ENCODE measurements around the gene TJP2. TPM values are rescaled to one million over a fixed set of nuclear protein-coding genes. Genes with fewer than 3 reads are reported as not detected.

TJP2 gene
- total RNA-seq, 1 donor from 2014 or later: 254 TPM

DNA sequence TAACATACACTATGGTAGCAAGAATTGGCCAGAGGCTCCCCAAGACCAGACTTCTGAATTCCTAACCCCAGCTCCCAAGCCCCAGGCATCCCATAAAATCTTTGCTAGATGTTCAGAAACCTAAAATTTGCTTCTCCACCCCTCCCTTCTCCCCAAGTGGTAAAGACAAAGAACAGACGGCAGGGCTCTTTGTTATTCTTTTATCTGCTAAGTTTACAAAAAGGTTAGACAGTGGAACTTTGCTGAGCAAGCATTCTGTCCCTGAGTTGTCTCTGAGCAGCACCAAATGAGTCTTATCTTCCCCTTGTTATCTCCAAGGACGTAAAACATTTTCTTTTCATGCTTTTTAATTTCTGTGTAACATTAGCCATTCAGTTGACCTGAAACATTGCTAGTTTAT is 30.2 kb downstream of the TJP2 start:
- Mint-ChIP-seq H3K9me3 (ENCODE audit: low read depth) (no peaks in the 10 kb centered on the region), H3K27me3 (no peaks in the 10 kb centered on the region), H3K4me1 (ENCODE audit: low read depth) (peaks cover 45% of the 10 kb centered on the region), H3K4me3 (ENCODE audit: low read depth) (no peak overlapping the region), H3K36me3 (ENCODE audit: insufficient read depth) (peaks cover 5% of the 10 kb centered on the region), H3K27ac (peak overlapping the region; percentile 26)
- DNase-seq (ENCODE audit: low spot score, unreplicated experiment): no peak
- TF ChIP-seq, protein P1, sequence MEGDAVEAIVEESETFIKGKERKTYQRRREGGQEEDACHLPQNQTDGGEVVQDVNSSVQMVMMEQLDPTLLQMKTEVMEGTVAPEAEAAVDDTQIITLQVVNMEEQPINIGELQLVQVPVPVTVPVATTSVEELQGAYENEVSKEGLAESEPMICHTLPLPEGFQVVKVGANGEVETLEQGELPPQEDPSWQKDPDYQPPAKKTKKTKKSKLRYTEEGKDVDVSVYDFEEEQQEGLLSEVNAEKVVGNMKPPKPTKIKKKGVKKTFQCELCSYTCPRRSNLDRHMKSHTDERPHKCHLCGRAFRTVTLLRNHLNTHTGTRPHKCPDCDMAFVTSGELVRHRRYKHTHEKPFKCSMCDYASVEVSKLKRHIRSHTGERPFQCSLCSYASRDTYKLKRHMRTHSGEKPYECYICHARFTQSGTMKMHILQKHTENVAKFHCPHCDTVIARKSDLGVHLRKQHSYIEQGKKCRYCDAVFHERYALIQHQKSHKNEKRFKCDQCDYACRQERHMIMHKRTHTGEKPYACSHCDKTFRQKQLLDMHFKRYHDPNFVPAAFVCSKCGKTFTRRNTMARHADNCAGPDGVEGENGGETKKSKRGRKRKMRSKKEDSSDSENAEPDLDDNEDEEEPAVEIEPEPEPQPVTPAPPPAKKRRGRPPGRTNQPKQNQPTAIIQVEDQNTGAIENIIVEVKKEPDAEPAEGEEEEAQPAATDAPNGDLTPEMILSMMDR (IDR thresholded peaks at IDR 0.05; ENCODE audit: unreplicated experiment): no peak

DNA sequence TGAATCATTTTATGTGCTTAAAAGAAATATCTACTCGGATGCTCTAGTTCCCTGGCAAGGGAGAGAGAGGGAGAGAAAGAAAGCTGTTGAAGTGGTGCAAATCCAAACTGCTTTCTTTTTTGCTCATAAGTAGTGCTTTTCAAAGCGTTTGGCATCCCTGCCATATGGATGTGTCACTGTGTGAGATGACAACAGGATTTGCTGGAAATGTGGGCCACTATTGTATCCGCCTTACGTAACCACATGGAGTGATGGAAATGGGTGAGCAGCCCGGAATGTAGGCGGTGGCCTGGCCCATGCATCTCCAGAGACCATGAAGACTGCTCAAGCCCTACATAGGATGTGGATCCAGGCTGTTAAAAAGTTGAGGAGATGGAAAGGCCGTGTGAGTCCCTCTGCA is 30.8 kb downstream of the TJP2 start:
- no peak for DNase-seq (ENCODE audit: low spot score, unreplicated experiment)
- Mint-ChIP-seq H3K4me1 (ENCODE audit: low read depth) (peaks cover 42% of the 10 kb centered on the region), H3K27ac (no peak overlapping the region), H3K36me3 (ENCODE audit: insufficient read depth) (peaks cover 5% of the 10 kb centered on the region), H3K9me3 (ENCODE audit: low read depth) (no peaks in the 10 kb centered on the region), H3K4me3 (ENCODE audit: low read depth) (no peak overlapping the region), H3K27me3 (no peaks in the 10 kb centered on the region)
- TF ChIP-seq, protein P1 (IDR thresholded peaks at IDR 0.05; ENCODE audit: unreplicated experiment): no peak

DNA sequence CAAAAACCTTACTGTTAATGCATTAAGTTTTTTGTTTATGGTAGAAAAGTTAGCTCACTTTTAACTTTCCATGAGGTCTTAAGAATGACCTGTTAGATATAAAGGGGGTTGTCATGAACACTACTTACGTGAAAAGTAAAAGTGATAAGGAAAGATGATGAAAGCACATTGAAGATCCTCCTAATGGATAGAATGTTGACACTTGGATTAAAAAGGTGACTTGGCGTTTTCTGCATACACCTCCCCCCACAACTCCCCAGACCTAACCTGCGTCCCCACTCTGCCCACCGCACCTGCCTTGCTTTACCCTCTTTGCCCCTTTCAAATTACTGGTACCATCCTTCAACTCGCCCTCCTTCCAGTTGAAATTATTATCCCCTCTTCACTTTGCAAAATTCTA is 32.0 kb downstream of the TJP2 start:
- peaks cover 5% of the 10 kb centered on the region for H3K36me3 Mint-ChIP-seq (ENCODE audit: insufficient read depth)
- no peak overlapping the region for H3K4me3 Mint-ChIP-seq (ENCODE audit: low read depth)
- no peaks in the 10 kb centered on the region for H3K27me3 Mint-ChIP-seq
- no peak for DNase-seq (ENCODE audit: low spot score, unreplicated experiment)
- TF ChIP-seq, protein P1 (IDR thresholded peaks at IDR 0.05; ENCODE audit: unreplicated experiment): no peak
- H3K9me3 Mint-ChIP-seq (ENCODE audit: low read depth): no peaks in the 10 kb centered on the region
- peaks cover 37% of the 10 kb centered on the region for H3K4me1 Mint-ChIP-seq (ENCODE audit: low read depth)
- H3K27ac Mint-ChIP-seq: no peak overlapping the region

DNA sequence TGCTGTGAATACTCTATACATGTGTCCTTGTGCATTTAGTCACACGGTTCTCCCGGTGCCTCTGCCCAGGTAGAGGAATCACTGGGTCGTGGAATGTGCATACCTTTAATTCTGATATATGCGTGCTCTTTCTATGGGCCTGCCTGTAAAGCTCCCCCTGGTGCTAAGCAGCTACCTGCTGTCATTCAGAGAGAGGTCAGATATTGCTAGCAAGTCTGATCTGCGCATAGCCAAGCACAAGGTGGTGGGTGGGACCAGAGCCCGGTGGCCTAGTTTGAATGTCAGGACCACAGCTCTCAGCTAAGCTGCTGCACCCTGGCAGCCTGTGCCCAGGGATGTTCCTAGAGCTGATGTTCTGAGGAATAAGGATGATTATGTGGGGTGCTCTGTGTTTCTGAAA is 33.4 kb downstream of the TJP2 start:
- Mint-ChIP-seq H3K27me3 (no peaks in the 10 kb centered on the region), H3K4me3 (ENCODE audit: low read depth) (no peak overlapping the region), H3K36me3 (ENCODE audit: insufficient read depth) (peaks cover 2% of the 10 kb centered on the region), H3K4me1 (ENCODE audit: low read depth) (peaks cover 32% of the 10 kb centered on the region), H3K9me3 (ENCODE audit: low read depth) (no peaks in the 10 kb centered on the region), H3K27ac (peak overlapping the region; percentile 16)
- TF ChIP-seq, protein P1 (IDR thresholded peaks at IDR 0.05; ENCODE audit: unreplicated experiment): peak; percentile 35
- DNase-seq (ENCODE audit: low spot score, unreplicated experiment): no peak

DNA sequence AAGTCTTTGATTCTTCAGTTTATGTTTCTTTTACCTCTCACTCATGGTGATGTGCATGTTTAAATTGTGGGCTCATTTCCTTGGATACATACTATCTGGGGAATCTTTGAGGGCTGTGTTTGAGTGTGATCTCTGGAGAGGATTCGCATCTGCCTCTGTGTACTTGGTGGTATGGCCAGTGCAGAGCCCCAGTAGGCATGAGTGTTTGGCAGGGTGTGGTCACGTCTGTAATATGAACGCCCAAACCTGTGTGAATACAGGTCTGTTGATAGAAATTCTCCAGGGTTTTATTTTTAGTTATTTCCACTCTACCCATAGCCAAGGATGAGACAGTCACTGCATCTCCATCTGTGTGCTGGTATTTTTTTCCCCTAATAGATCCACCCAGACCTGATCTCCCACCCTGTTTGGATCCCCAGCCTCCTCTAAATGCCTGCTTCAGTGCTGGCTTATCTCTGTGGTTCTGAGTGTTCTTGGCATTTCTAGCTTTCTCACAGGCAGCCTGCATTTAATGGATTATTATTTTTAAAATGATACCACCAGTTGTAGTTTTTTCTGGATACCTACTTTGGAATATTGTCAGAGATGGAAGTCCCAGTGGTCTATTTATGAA is 37.5 kb downstream of the TJP2 start:
- Mint-ChIP-seq H3K27me3 (no peaks in the 10 kb centered on the region), H3K27ac (no peak overlapping the region), H3K4me3 (ENCODE audit: low read depth) (no peak overlapping the region), H3K9me3 (ENCODE audit: low read depth) (no peaks in the 10 kb centered on the region), H3K4me1 (ENCODE audit: low read depth) (peaks cover 27% of the 10 kb centered on the region), H3K36me3 (ENCODE audit: insufficient read depth) (peaks cover 12% of the 10 kb centered on the region)
- no peak for DNase-seq (ENCODE audit: low spot score, unreplicated experiment)
- TF ChIP-seq, protein P1 (IDR thresholded peaks at IDR 0.05; ENCODE audit: unreplicated experiment): no peak

Measured in progenitor cell of endocrine pancreas (in vitro differentiated cells).